ENCODE measurements around the gene VPS9D1. TPM values are rescaled to one million over a fixed set of nuclear protein-coding genes. Genes with fewer than 3 reads are reported as not detected.

Gene VPS9D1
- total RNA-seq, 1 donor from 2014 or later: 20.2 TPM

DNA sequence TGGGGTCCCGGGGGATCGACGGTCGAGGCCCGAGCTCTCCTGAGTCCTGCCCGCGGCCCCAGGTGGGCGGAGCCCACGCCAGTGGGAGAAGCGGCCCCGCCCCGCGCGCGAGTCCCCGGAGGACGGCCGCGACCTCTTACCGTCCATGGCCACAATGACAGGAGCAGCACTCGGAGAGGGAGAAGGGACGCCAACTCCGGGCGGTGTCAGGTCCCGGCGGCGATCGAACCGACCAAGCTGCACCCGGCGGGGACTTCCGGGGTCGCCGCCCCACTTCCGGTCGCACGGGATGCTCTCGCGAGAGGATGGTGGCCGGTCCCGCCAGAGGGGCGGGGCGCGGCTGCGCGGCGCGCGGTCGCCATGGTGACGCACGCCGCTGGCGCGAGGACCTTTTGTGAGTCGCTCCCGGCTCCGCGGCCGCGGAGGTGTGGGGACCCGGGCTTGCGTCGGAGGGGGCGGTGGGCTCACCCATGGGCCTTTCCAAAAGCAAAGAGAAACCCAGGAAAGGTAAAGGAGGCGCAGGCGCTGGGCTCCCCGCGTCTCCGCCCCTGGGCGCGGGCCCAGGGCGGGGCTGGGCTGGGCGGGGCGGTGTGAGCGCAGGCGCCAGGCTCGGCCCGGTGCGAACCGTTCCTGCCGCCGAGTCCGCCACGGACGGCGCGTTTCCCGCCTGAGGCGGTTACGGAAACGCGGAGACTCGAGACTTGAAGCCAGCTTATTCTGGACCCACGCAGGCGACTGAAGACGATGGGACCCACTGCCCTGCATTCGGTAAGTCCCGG lies 63.1 kb downstream of the VPS9D1 start, which contains the start of the genes CHMP1A and SPATA33:
CHMP1A (minus strand) TSS at position 267 of the 779 bp plus-strand sequence; CDS start at position 147, 120 bp downstream.
SPATA33 (plus strand) TSS at position 395 of the 779 bp plus-strand sequence; CDS start at position 471, 76 bp downstream.
- Mint-ChIP-seq H3K36me3 (ENCODE audit: low read depth) (peaks cover 26% of the 10 kb centered on the region), H3K27ac (ENCODE audit: unreplicated experiment) (peak within 1 kb of the TSS; percentile 94), H3K4me1 (peaks cover 19% of the 10 kb centered on the region), H3K9me3 (no peaks in the 10 kb centered on the region), H3K4me3 (peak within 1 kb of the TSS; percentile 89), H3K27me3 (ENCODE audit: low read depth) (no peaks in the 10 kb centered on the region)
- TF ChIP-seq, protein P1, sequence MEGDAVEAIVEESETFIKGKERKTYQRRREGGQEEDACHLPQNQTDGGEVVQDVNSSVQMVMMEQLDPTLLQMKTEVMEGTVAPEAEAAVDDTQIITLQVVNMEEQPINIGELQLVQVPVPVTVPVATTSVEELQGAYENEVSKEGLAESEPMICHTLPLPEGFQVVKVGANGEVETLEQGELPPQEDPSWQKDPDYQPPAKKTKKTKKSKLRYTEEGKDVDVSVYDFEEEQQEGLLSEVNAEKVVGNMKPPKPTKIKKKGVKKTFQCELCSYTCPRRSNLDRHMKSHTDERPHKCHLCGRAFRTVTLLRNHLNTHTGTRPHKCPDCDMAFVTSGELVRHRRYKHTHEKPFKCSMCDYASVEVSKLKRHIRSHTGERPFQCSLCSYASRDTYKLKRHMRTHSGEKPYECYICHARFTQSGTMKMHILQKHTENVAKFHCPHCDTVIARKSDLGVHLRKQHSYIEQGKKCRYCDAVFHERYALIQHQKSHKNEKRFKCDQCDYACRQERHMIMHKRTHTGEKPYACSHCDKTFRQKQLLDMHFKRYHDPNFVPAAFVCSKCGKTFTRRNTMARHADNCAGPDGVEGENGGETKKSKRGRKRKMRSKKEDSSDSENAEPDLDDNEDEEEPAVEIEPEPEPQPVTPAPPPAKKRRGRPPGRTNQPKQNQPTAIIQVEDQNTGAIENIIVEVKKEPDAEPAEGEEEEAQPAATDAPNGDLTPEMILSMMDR (conservative IDR thresholded peaks at IDR 0.05): no peak
- peak; percentile 92 for DNase-seq (ENCODE audit: low read depth, low spot score)

Other genes starting within 250 kb of the VPS9D1 start
- 144 and 164 TPM in 2 replicates for gene ANKRD11, start 230.3 kb downstream of the VPS9D1 start, total RNA-seq
- gene SPG7, start 212.5 kb downstream of the VPS9D1 start, total RNA-seq: 134 and 137 TPM in 2 replicates
- 2,012 and 2,013 TPM in 2 replicates for gene RPL13, start 160.2 kb downstream of the VPS9D1 start, total RNA-seq
- 2.7 and 3.1 TPM in 2 replicates for gene CPNE7, start 145.1 kb downstream of the VPS9D1 start, total RNA-seq
- gene DPEP1, start 107.3 kb downstream of the VPS9D1 start, total RNA-seq: 0.21 and 0.41 TPM in 2 replicates
- gene CHMP1A, start 63.2 kb downstream of the VPS9D1 start, total RNA-seq: 93.9 and 102 TPM in 2 replicates
- gene SPATA33, start 63.1 kb downstream of the VPS9D1 start, total RNA-seq: 41.7 and 42.6 TPM in 2 replicates
- 127 and 131 TPM in 2 replicates for gene CDK10, start 34.2 kb downstream of the VPS9D1 start, total RNA-seq
- 8.6 and 10.6 TPM in 2 replicates for gene SPATA2L, start 19.2 kb downstream of the VPS9D1 start, total RNA-seq
- 31.6 and 32.9 TPM in 2 replicates for gene ZNF276, start 639 bp upstream of the VPS9D1 start, total RNA-seq
- gene FANCA, start 95.7 kb upstream of the VPS9D1 start, total RNA-seq: 118 and 129 TPM in 2 replicates
- 18.0 and 19.3 TPM in 2 replicates for gene SPIRE2, start 107.6 kb upstream of the VPS9D1 start, total RNA-seq
- gene TCF25, start 152.7 kb upstream of the VPS9D1 start, total RNA-seq: 198 and 209 TPM in 2 replicates
- gene MC1R, start 198.0 kb upstream of the VPS9D1 start, total RNA-seq: 7.7 and 8.3 TPM in 2 replicates
- gene TUBB3, start 202.4 kb upstream of the VPS9D1 start, total RNA-seq: 518 and 541 TPM in 2 replicates
- gene DEF8, start 227.9 kb upstream of the VPS9D1 start, total RNA-seq: 67.6 and 70.1 TPM in 2 replicates